ENCODE measurements around the gene SPACA6. TPM values are rescaled to one million over a fixed set of nuclear protein-coding genes. Genes with fewer than 3 reads are reported as not detected.

SPACA6 gene
- total and polyA plus RNA-seq, 9 donors = 6.4 to 93.2 (median 45.2) TPM

- H3K27me3 ChIP-seq = no peaks in the 10 kb centered on the region
- peak; percentile 98 to 99 (median 98) for DNase-seq
- 3 to 4% (median 4%) methylated on average over 53 to 74 of the region's 74 CpGs for WGBS, 3 donors
- H3K4me3 ChIP-seq = peak overlapping the region; percentile 75
- intact Hi-C loops (cut with DNase I) = loop anchor here in 1 of 4 donors (10.0 kb wide), 1 partner anchor 339 kb away; the partner anchor contains the start of genes CLDND2 and ETFB
- TF ChIP-seq CTCF (IDR thresholded peaks at IDR 0.05) (peak; percentile 39 to 76 (median 72)), POLR2A (IDR thresholded peaks at IDR 0.05) (peak; percentile 87), EP300 (IDR thresholded peaks at IDR 0.05) (peak; percentile 93)
- H3K9me3 ChIP-seq = no peaks in the 10 kb centered on the region
- peak overlapping the region; percentile 94 to 96 for H3K27ac ChIP-seq
- peaks cover 10% of the 10 kb centered on the region for H3K4me1 ChIP-seq (ENCODE audit: insufficient read depth)
- H3K36me3 ChIP-seq = no peaks in the 10 kb centered on the region
Observed at GRCh38 chr19:51703575-51704515, 10.7 kb downstream of the SPACA6 start.

GRCh38 chr19:51704626-51705025, 11.5 kb downstream of the SPACA6 start:
- peak in 2 of 5 donors; percentile 54 to 63 for DNase-seq
- 17 to 41% (median 23%) methylated on average over 4 of the region's 4 CpGs for WGBS, 3 donors
- intact Hi-C loops (cut with DNase I) = loop anchor here in 1 of 4 donors (10.0 kb wide), 1 partner anchor 340 kb away; the partner anchor contains the start of genes CLDND2 and ETFB
- H3K36me3 ChIP-seq = no peaks in the 10 kb centered on the region
- peaks cover 10% of the 10 kb centered on the region for H3K4me1 ChIP-seq (ENCODE audit: insufficient read depth)
- H3K4me3 ChIP-seq = peak overlapping the region; percentile 75
- H3K27me3 ChIP-seq = no peaks in the 10 kb centered on the region
- no peaks in the 10 kb centered on the region for H3K9me3 ChIP-seq
- H3K27ac ChIP-seq = peak overlapping the region; percentile 94 to 96
- no peak for TF ChIP-seq EP300 (IDR thresholded peaks at IDR 0.05)
- no peak for TF ChIP-seq CTCF (IDR thresholded peaks at IDR 0.05)
- no peak for TF ChIP-seq POLR2A (IDR thresholded peaks at IDR 0.05)

- Histone ChIP-seq H3K4me3 (no peak overlapping the region), H3K27ac (no peak overlapping the region), H3K27me3 (no peaks in the 10 kb centered on the region), H3K9me3 (no peaks in the 10 kb centered on the region), H3K4me1 (ENCODE audit: insufficient read depth) (peaks cover 10% of the 10 kb centered on the region), H3K36me3 (no peaks in the 10 kb centered on the region)
- DNase-seq = no peak
- no peak for TF ChIP-seq EP300 (IDR thresholded peaks at IDR 0.05)
- TF ChIP-seq CTCF (IDR thresholded peaks at IDR 0.05) = no peak
- TF ChIP-seq POLR2A (IDR thresholded peaks at IDR 0.05) = no peak
- 96 to 98% (median 97%) methylated on average over 4 of the region's 4 CpGs for WGBS, 3 donors
- intact Hi-C loops (cut with DNase I) = loop anchor here in 1 of 4 donors (10.0 kb wide), 1 partner anchor 341 kb away; the partner anchor contains the start of genes CLDND2 and ETFB
Observed at GRCh38 chr19:51706296-51706695, 13.2 kb downstream of the SPACA6 start.

GRCh38 chr19:51706885-51707284, 13.8 kb downstream of the SPACA6 start:
- H3K9me3 ChIP-seq = no peaks in the 10 kb centered on the region
- 97 to 99% (median 97%) methylated on average over 3 of the region's 3 CpGs for WGBS, 3 donors
- H3K4me3 ChIP-seq = no peak overlapping the region
- TF ChIP-seq EP300 (IDR thresholded peaks at IDR 0.05) (no peak), POLR2A (IDR thresholded peaks at IDR 0.05) (no peak), CTCF (IDR thresholded peaks at IDR 0.05) (no peak)
- H3K27ac ChIP-seq = no peak overlapping the region
- intact Hi-C loops (cut with DNase I) = loop anchor here in 1 of 4 donors (10.0 kb wide), 1 partner anchor 342 kb away; the partner anchor contains the start of genes CLDND2 and ETFB
- no peaks in the 10 kb centered on the region for H3K27me3 ChIP-seq
- peaks cover 10% of the 10 kb centered on the region for H3K4me1 ChIP-seq (ENCODE audit: insufficient read depth)
- no peak for DNase-seq
- no peaks in the 10 kb centered on the region for H3K36me3 ChIP-seq

Data from ovary (tissue), 9 donors.